Endothelial cell of umbilical vein (primary cell): ENCODE measurements around the gene LRRC42.

ENCODE experiments used
- TF ChIP-seq, protein P1 (sequence below), 2 donors: IDR thresholded peaks; 1 replicate in 1 of 2; 2 replicates in 1 of 2; pipeline ENCODE4 v1.5.1; 2011; ENCODE audit warnings: low read length in 2 of 2, mild to moderate bottlenecking in 2 of 2, moderate library complexity in 2 of 2, control low read depth in 1 of 2, inconsistent platforms in 1 of 2, low read depth in 1 of 2; ENCODE audit not compliant: insufficient read depth in 1 of 2; ENCODE audit errors: extremely low read depth in 1 of 2
- TF ChIP-seq, protein P2 (sequence below): IDR thresholded peaks from 2 replicates; pipeline ENCODE4 v1.6.1; 2011; ENCODE audit not compliant: insufficient read depth, insufficient read length

DNA sequence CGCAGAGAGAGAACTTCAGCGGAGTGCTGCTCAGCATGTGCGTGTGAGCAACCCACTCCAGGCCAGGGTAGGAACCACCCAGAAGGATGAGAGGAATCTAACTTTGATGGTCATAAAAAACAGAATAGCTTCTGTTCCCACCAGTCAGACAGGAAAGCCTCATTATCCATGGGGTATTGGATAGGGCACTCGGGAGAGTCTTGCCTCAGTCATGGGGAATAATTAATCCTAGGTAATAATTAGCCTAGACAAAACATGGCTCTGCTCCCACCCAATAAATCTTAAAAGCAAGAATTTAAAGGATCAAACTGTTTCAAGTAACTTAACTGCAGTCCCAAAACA is 36.6 kb downstream of the LRRC42 start:
- TF ChIP-seq, protein P1, sequence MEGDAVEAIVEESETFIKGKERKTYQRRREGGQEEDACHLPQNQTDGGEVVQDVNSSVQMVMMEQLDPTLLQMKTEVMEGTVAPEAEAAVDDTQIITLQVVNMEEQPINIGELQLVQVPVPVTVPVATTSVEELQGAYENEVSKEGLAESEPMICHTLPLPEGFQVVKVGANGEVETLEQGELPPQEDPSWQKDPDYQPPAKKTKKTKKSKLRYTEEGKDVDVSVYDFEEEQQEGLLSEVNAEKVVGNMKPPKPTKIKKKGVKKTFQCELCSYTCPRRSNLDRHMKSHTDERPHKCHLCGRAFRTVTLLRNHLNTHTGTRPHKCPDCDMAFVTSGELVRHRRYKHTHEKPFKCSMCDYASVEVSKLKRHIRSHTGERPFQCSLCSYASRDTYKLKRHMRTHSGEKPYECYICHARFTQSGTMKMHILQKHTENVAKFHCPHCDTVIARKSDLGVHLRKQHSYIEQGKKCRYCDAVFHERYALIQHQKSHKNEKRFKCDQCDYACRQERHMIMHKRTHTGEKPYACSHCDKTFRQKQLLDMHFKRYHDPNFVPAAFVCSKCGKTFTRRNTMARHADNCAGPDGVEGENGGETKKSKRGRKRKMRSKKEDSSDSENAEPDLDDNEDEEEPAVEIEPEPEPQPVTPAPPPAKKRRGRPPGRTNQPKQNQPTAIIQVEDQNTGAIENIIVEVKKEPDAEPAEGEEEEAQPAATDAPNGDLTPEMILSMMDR (IDR thresholded peaks at IDR 0.05; ENCODE audit: extremely low read depth in 1 of 2, insufficient read depth in 1 of 2, low read depth in 1 of 2, low read length in 2 of 2): no peak
- TF ChIP-seq, protein P2, sequence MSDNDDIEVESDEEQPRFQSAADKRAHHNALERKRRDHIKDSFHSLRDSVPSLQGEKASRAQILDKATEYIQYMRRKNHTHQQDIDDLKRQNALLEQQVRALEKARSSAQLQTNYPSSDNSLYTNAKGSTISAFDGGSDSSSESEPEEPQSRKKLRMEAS: no peak
